OCI-LY1 (cell line): Measurements from ENCODE around the gene MTNR1B.

Experiments used
- H2AFZ ChIP-seq: fragments of 200-600 bp; sonication (generic), shearing (Covaris generic); 2 replicates; pipeline ENCODE4 v1.6.0; 2014; ENCODE audit warnings: antibody characterized with exemption, mild to moderate bottlenecking, low read length
- H3F3A ChIP-seq: fragments of 200-600 bp; sonication (generic), shearing (Covaris generic); 2 replicates; pipeline ENCODE4 v1.6.0; 2014; ENCODE audit warnings: mild to moderate bottlenecking, antibody characterized with exemption, low read length, moderate library complexity; ENCODE audit not compliant: insufficient read depth
- H3K27ac ChIP-seq: fragments of 200-600 bp; sonication (generic); 2 replicates; pipeline ENCODE4 v1.5.1; 2014; ENCODE audit warnings: low read length, mixed run types, mild to moderate bottlenecking, low read depth; ENCODE audit not compliant: poor library complexity, severe bottlenecking
- H3K27me3 ChIP-seq: fragments of 200-600 bp; sonication (generic); 2 replicates; pipeline ENCODE4 v1.6.0; 2014; ENCODE audit warnings: antibody characterized with exemption, mild to moderate bottlenecking, low read length, moderate library complexity; ENCODE audit not compliant: insufficient read depth
- H3K36me3 ChIP-seq: fragments of 200-600 bp; sonication (generic); 2 replicates; pipeline ENCODE4 v1.6.1; 2014; ENCODE audit warnings: mild to moderate bottlenecking, antibody characterized with exemption, low read length, moderate library complexity, mixed read lengths; ENCODE audit not compliant: insufficient read depth
- H3K4me1 ChIP-seq: fragments of 200-600 bp; sonication (generic); 2 replicates; pipeline ENCODE4 v1.5.1; 2014; ENCODE audit warnings: mild to moderate bottlenecking, low read length, moderate library complexity; ENCODE audit not compliant: insufficient read depth, severe bottlenecking
- H3K4me2 ChIP-seq: fragments of 200-600 bp; sonication (generic), shearing (Covaris generic); 2 replicates; pipeline ENCODE4 v1.6.1; 2014; ENCODE audit warnings: low read length
- H3K4me3 ChIP-seq: fragments of 200-600 bp; sonication (generic); 2 replicates; pipeline ENCODE4 v1.5.1; 2014; ENCODE audit warnings: low read length, low read depth, mild to moderate bottlenecking, mixed read lengths; ENCODE audit not compliant: poor library complexity, severe bottlenecking
- H3K79me2 ChIP-seq: fragments of 200-600 bp; shearing (Covaris generic); 2 replicates; pipeline ENCODE4 v1.6.1; 2016; ENCODE audit warnings: mixed run types, low read length, mixed read lengths; ENCODE audit not compliant: insufficient read depth
- H3K9ac ChIP-seq: fragments of 200-600 bp; sonication (generic), shearing (Covaris generic); 2 replicates; pipeline ENCODE4 v1.6.1; 2014; ENCODE audit warnings: mild to moderate bottlenecking, low read length, mixed read lengths
- H3K9me2 ChIP-seq: fragments of 200-600 bp; sonication (generic), shearing (Covaris generic); 2 replicates; pipeline ENCODE4 v1.6.1; 2014; ENCODE audit warnings: low read depth, mild to moderate bottlenecking, low read length, mixed read lengths
- H3K9me3 ChIP-seq: fragments of 200-600 bp; shearing (Covaris generic); 2 replicates; pipeline ENCODE4 v1.6.1; 2014; ENCODE audit warnings: low read length, mixed read lengths
- H4K20me1 ChIP-seq: fragments of 200-600 bp; sonication (generic), shearing (Covaris generic); 2 replicates; pipeline ENCODE4 v1.6.0; 2016; ENCODE audit warnings: mild to moderate bottlenecking, low read length; ENCODE audit not compliant: insufficient read depth
- EZH2 ChIP-seq: fragments of 200-600 bp; sonication (generic), shearing (Covaris generic); IDR thresholded peaks from 2 replicates; pipeline ENCODE4 v1.8.0; 2017; ENCODE audit warnings: borderline replicate concordance, mixed run types, mild to moderate bottlenecking, antibody characterized with exemption, low read length, moderate library complexity, mixed read lengths
- TF ChIP-seq, protein P1 (sequence below): fragments of 200-600 bp; sonication (generic), shearing (Covaris generic); IDR thresholded peaks from 2 replicates; pipeline ENCODE4 v1.5.1; 2017; ENCODE audit warnings: mild to moderate bottlenecking, antibody characterized with exemption, low read length, moderate library complexity, mixed read lengths

The MTNR1B gene

DNA sequence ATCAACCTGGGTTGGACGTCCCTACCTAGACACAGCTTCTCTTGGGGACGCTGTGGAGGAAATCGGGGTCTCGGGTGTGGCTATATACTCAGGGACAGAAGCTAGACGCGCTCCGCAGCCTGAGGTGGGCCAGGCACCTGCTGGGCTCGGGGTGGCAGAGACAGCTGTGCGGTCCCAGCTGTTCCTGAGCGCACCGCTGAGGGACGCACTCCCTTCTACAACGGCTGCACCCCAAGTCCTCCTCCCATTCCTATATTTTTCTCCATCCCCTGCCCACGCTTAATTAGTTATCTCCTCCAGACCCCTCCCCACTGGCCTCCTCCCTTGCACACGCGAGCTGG lies 188 bp upstream of the MTNR1B start:
- Histone ChIP-seq H3K79me2 (no peaks in the 10 kb centered on the region), H3K4me3 (no peak overlapping the region), H3K27ac (no peak overlapping the region), H2AFZ (no peak overlapping the region), H3F3A (no peaks in the 10 kb centered on the region), H3K4me2 (no peak overlapping the region), H3K9me2 (no peaks in the 10 kb centered on the region), H3K9me3 (no peaks in the 10 kb centered on the region), H3K9ac (no peak overlapping the region), H3K36me3 (no peaks in the 10 kb centered on the region), H3K4me1 (no peaks in the 10 kb centered on the region), H4K20me1 (no peaks in the 10 kb centered on the region), H3K27me3 (no peaks in the 10 kb centered on the region)
- TF ChIP-seq EZH2 = no peak
- TF ChIP-seq, protein P1, sequence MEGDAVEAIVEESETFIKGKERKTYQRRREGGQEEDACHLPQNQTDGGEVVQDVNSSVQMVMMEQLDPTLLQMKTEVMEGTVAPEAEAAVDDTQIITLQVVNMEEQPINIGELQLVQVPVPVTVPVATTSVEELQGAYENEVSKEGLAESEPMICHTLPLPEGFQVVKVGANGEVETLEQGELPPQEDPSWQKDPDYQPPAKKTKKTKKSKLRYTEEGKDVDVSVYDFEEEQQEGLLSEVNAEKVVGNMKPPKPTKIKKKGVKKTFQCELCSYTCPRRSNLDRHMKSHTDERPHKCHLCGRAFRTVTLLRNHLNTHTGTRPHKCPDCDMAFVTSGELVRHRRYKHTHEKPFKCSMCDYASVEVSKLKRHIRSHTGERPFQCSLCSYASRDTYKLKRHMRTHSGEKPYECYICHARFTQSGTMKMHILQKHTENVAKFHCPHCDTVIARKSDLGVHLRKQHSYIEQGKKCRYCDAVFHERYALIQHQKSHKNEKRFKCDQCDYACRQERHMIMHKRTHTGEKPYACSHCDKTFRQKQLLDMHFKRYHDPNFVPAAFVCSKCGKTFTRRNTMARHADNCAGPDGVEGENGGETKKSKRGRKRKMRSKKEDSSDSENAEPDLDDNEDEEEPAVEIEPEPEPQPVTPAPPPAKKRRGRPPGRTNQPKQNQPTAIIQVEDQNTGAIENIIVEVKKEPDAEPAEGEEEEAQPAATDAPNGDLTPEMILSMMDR = no peak

DNA sequence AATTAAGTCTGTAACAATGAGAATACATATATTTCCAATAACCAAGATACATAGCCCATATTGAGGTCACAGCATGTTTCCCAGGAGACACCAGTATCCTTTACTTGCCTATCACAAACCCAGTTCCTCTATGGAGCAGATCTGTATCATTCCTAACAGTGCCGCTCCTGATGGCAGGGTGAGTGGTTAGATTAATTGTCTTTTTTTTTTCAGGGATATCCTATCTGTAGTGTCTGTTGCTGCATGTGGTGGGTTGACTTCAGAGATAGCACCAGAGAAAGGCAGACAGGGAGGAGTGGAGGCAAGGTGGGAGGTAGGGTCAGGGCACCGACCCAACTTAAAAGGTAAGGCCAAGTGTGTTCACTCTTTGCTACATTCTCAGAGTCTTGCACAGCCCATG lies 2.8 kb downstream of the MTNR1B start:
- Histone ChIP-seq H3K79me2 (no peaks in the 10 kb centered on the region), H3K27me3 (no peaks in the 10 kb centered on the region), H3K4me1 (no peaks in the 10 kb centered on the region), H3K4me2 (no peak overlapping the region), H2AFZ (no peak overlapping the region), H3K4me3 (no peak overlapping the region), H3F3A (no peaks in the 10 kb centered on the region), H4K20me1 (no peaks in the 10 kb centered on the region), H3K9ac (no peak overlapping the region), H3K36me3 (no peaks in the 10 kb centered on the region), H3K27ac (no peak overlapping the region), H3K9me3 (no peaks in the 10 kb centered on the region), H3K9me2 (no peaks in the 10 kb centered on the region)
- TF ChIP-seq, protein P1 = no peak

DNA sequence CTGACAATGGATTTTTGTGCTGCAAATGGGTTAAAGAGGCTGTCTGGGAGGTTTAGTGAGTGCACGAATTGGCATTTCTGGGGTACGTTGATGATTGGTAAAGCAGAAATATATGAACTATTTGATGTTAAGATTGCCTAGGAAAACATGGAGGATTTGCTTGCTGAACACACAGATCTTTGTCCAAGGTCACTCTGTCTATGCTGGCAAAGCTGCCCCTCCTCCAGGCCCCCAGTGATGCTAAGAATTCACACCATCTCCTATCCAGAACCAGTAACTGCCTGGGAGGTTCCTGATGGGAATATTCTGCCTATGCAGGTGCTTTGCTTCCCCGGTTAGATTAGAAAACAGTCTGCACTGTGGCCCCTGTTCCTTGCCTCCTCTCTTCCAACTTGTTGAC lies 5.8 kb downstream of the MTNR1B start:
- Histone ChIP-seq H3F3A (no peaks in the 10 kb centered on the region), H3K9me3 (no peaks in the 10 kb centered on the region), H3K4me2 (no peak overlapping the region), H3K27ac (no peak overlapping the region), H4K20me1 (no peaks in the 10 kb centered on the region), H3K4me1 (no peaks in the 10 kb centered on the region), H3K27me3 (no peaks in the 10 kb centered on the region), H3K9me2 (no peaks in the 10 kb centered on the region), H3K4me3 (no peak overlapping the region), H3K79me2 (no peaks in the 10 kb centered on the region), H3K9ac (no peak overlapping the region), H3K36me3 (no peaks in the 10 kb centered on the region), H2AFZ (no peak overlapping the region)
- no peak for TF ChIP-seq EZH2
- TF ChIP-seq, protein P1 = no peak
